Testis (tissue), 2 donors: ENCODE measurements around the gene EME1.

ENCODE experiments used
- CTCF ChIP-seq, 3 experiments: fragments of 450-650 bp in 2 of 3; fragments of 200-600 bp in 1 of 3; sonication (generic) in 1 of 3; IDR thresholded peaks; one replicate each; pipeline ENCODE4 v1.5.1; 2016 to 2019; ENCODE audit warnings: antibody characterized with exemption in 3 of 3, mild to moderate bottlenecking in 2 of 3, moderate library complexity in 1 of 3
- POLR2A ChIP-seq: fragments of 450-650 bp; IDR thresholded peaks from one replicate; pipeline ENCODE4 v1.6.1; 2017; ENCODE audit warnings: antibody characterized with exemption, mild to moderate bottlenecking, moderate library complexity

- TF ChIP-seq CTCF (IDR thresholded peaks at IDR 0.05) (no peak), POLR2A (no peak)
These were observed 39.2 kb downstream of the EME1 start for GRCh38 chr17:50412188-50412732.
